Fibroblast of the aortic adventitia (primary cell): ENCODE data around the gene IGFBP1. TPM values are rescaled to one million over a fixed set of nuclear protein-coding genes. Genes with fewer than 3 reads are reported as not detected.

ENCODE experiments used
- DNase-seq: peaks from one replicate; pipeline ENCODE4 v3.0.0-alpha.2; 2010; ENCODE audit warnings: low read depth
- H3K4me3 ChIP-seq: 2 replicates; pipeline ENCODE4 v1.5.1; 2011; ENCODE audit warnings: low read depth, mild to moderate bottlenecking, control low read depth, low read length, moderate library complexity
- CTCF ChIP-seq: IDR thresholded peaks from 2 replicates; pipeline ENCODE4 v1.5.1; 2011; ENCODE audit warnings: mild to moderate bottlenecking, low read length, control low read depth, inconsistent platforms; ENCODE audit not compliant: insufficient read depth
- total RNA-seq: library from RNA; depleted of rRNA; stranded (reverse); fragments of >200 nt; gene quantifications from 2 replicates; pipeline ENCODE4 v1.2.3, GENCODE V29; 2012; ENCODE audit warnings: low replicate concordance

IGFBP1 gene
- total RNA-seq, 1 donor, result 5.3 TPM

GRCh38 chr7:45876519-45876918 lies 11.8 kb upstream of the IGFBP1 start:
- H3K4me3 ChIP-seq, result no peak overlapping the region
- TF ChIP-seq CTCF, result no peak
- no peak for DNase-seq

GRCh38 chr7:45878457-45879144 lies 9.7 kb upstream of the IGFBP1 start:
- no peak for TF ChIP-seq CTCF
- no peak overlapping the region for H3K4me3 ChIP-seq
- no peak for DNase-seq

- DNase-seq, result no peak
- no peak overlapping the region for H3K4me3 ChIP-seq
- no peak for TF ChIP-seq CTCF
These were observed 7.8 kb upstream of the IGFBP1 start for GRCh38 chr7:45880433-45880860.

- DNase-seq, result no peak
- TF ChIP-seq CTCF, result no peak
- H3K4me3 ChIP-seq, result no peak overlapping the region
These were observed 7.0 kb upstream of the IGFBP1 start for GRCh38 chr7:45881280-45881758.

GRCh38 chr7:45881759-45882464 lies 6.4 kb upstream of the IGFBP1 start:
- DNase-seq, result peak; percentile 94
- H3K4me3 ChIP-seq, result no peak overlapping the region
- no peak for TF ChIP-seq CTCF

GRCh38 chr7:45882465-45882810 lies 5.8 kb upstream of the IGFBP1 start:
- TF ChIP-seq CTCF, result no peak
- no peak for DNase-seq
- H3K4me3 ChIP-seq, result no peak overlapping the region
